ENCODE results near the gene FAM200B.

Gene FAM200B

DNA sequence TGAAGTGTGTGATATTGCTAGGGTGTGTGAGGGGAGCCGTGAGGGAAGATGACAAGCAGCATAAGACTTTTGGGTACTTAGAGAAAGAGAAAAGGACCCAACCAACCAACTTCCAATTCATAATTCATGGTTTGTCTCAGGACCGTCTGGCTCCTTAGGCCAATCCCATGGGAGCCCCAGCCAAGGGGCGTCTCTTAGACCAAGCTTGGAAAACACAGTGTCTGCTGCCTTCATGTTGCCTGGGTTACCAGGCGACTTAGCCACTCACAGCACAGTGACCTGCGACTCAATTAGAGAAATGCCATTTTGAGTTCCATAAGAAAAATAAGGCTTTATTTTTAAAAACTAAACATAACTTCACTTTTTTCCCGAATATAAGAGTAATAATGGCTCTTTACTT is 53.9 kb downstream of the FAM200B start:
- Histone ChIP-seq H3K27ac (no peak overlapping the region), H3K4me1 (ENCODE audit: low read depth, poor library complexity, severe bottlenecking) (no peaks in the 10 kb centered on the region), H3K36me3 (ENCODE audit: insufficient read depth) (no peaks in the 10 kb centered on the region), H3K27me3 (ENCODE audit: insufficient read depth, low read depth) (no peaks in the 10 kb centered on the region), H3K4me3 (IDR thresholded peaks at IDR 0.05; ENCODE audit: insufficient read depth, low read depth, low read length) (no peak overlapping the region), H3K79me2 (ENCODE audit: insufficient read depth, low read depth) (no peaks in the 10 kb centered on the region), H3K4me2 (no peak overlapping the region), H3K9ac (no peak overlapping the region), H2AFZ (ENCODE audit: low read depth) (no peak overlapping the region), H4K20me1 (ENCODE audit: insufficient read depth) (no peaks in the 10 kb centered on the region)
- TF ChIP-seq CTCF (conservative IDR thresholded peaks at IDR 0.05; ENCODE audit: low read depth, low read length): no peak

DNA sequence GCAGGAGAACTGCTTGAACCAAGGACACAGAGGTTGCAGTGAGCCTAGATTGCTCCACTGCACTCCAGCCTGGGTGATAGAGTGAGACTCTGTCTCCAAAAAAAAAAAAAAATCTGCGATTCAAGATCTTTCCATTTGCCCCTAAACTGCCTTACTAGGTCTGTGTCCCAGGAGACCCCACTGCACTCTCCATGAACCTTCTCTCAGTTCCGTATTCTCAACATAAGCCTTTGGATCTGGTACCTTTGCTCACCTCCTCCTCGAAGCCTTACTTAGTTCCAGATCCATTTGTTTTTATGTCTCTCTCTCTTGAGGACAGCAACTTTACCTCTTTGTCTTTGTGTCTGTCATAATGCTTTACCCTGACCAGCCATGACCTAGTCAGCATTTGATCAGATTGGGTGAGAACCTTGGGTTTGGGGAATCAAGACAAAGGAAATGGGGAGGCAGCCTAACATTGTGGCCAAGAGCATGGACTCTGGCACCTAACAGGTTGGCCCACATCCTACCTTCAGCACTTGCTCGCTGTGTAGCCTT is 55.0 kb downstream of the FAM200B start:
- Histone ChIP-seq H3K4me1 (ENCODE audit: low read depth, poor library complexity, severe bottlenecking) (no peaks in the 10 kb centered on the region), H2AFZ (ENCODE audit: low read depth) (no peak overlapping the region), H3K4me3 (IDR thresholded peaks at IDR 0.05; ENCODE audit: insufficient read depth, low read depth, low read length) (no peak overlapping the region), H3K4me2 (no peak overlapping the region), H3K79me2 (ENCODE audit: insufficient read depth, low read depth) (no peaks in the 10 kb centered on the region), H3K36me3 (ENCODE audit: insufficient read depth) (no peaks in the 10 kb centered on the region), H3K27me3 (ENCODE audit: insufficient read depth, low read depth) (no peaks in the 10 kb centered on the region), H4K20me1 (ENCODE audit: insufficient read depth) (no peaks in the 10 kb centered on the region), H3K9ac (no peak overlapping the region), H3K27ac (no peak overlapping the region)
- no peak for TF ChIP-seq CTCF (conservative IDR thresholded peaks at IDR 0.05; ENCODE audit: low read depth, low read length)

DNA sequence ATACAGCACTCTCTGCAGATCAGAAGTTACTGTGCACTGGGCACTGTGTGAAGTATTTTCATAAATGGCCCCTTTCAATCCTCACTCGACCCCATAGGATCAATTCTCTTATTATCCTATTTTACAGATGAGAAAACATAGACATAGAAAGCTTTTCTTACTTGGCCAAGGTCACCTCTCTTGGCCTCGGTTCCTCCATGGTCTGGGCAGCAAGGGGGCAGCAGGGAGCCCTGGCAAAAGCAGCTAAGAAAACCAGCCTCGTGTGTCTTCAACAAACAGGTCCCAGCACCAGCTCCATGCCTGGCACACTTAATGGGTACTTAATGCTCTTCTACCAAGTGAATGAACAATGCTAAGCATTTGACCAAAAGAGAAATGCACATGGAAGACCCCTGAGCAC is 55.6 kb downstream of the FAM200B start:
- no peak for TF ChIP-seq CTCF (conservative IDR thresholded peaks at IDR 0.05; ENCODE audit: low read depth, low read length)
- no peak overlapping the region for H3K4me2 ChIP-seq
- no peak overlapping the region for H3K4me3 ChIP-seq (IDR thresholded peaks at IDR 0.05; ENCODE audit: insufficient read depth, low read depth, low read length)
- no peaks in the 10 kb centered on the region for H3K36me3 ChIP-seq (ENCODE audit: insufficient read depth)
- H4K20me1 ChIP-seq (ENCODE audit: insufficient read depth): no peaks in the 10 kb centered on the region
- no peak overlapping the region for H3K9ac ChIP-seq
- H3K79me2 ChIP-seq (ENCODE audit: insufficient read depth, low read depth): no peaks in the 10 kb centered on the region
- H3K4me1 ChIP-seq (ENCODE audit: low read depth, poor library complexity, severe bottlenecking): no peaks in the 10 kb centered on the region
- no peak overlapping the region for H3K27ac ChIP-seq
- H2AFZ ChIP-seq (ENCODE audit: low read depth): no peak overlapping the region
- no peaks in the 10 kb centered on the region for H3K27me3 ChIP-seq (ENCODE audit: insufficient read depth, low read depth)

- no peak overlapping the region for H3K4me2 ChIP-seq
Measured at GRCh38 chr4:15738877-15739276, 57.2 kb downstream of the FAM200B start.

More at GRCh38 chr4:15738877-15739276, 57.2 kb downstream of the FAM200B start:
- no peak for TF ChIP-seq CTCF (conservative IDR thresholded peaks at IDR 0.05; ENCODE audit: low read depth, low read length)
- no peaks in the 10 kb centered on the region for H3K4me1 ChIP-seq (ENCODE audit: low read depth, poor library complexity, severe bottlenecking)
- H3K27ac ChIP-seq: no peak overlapping the region
- no peaks in the 10 kb centered on the region for H3K27me3 ChIP-seq (ENCODE audit: insufficient read depth, low read depth)
- no peak overlapping the region for H3K4me3 ChIP-seq (IDR thresholded peaks at IDR 0.05; ENCODE audit: insufficient read depth, low read depth, low read length)
- H2AFZ ChIP-seq (ENCODE audit: low read depth): no peak overlapping the region
- H4K20me1 ChIP-seq (ENCODE audit: insufficient read depth): no peaks in the 10 kb centered on the region
- no peak overlapping the region for H3K9ac ChIP-seq
- no peaks in the 10 kb centered on the region for H3K79me2 ChIP-seq (ENCODE audit: insufficient read depth, low read depth)
- no peaks in the 10 kb centered on the region for H3K36me3 ChIP-seq (ENCODE audit: insufficient read depth)

Data from KMS-11 (cell line).